HS-27A (cell line): Measurements from ENCODE around the gene TRPM3.

Experiments used
- DNase-seq: peaks from one replicate; pipeline ENCODE4 v3.0.0-alpha.2; 2012; ENCODE audit warnings: low read depth, missing footprints

The TRPM3 gene

DNA sequence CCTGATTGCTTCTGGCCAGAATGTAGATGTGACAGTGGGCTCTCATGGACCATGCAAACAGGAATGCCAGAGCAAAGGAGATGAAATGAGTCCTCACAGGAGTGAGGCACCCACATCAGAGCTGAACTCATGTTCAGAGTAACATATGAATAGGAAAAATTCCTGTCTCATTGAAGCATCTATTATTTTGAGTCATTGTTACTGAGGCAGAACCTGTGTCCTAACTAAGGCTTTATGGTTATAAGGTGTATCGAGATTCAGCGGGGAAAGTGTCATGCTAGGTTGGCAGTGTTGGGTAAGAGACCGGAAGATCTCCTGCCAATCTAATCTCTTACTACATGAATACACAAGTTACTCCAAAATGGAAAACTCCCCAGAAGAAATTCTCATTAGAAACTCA is 304.1 kb downstream of the TRPM3 start:
- no peak for DNase-seq

DNA sequence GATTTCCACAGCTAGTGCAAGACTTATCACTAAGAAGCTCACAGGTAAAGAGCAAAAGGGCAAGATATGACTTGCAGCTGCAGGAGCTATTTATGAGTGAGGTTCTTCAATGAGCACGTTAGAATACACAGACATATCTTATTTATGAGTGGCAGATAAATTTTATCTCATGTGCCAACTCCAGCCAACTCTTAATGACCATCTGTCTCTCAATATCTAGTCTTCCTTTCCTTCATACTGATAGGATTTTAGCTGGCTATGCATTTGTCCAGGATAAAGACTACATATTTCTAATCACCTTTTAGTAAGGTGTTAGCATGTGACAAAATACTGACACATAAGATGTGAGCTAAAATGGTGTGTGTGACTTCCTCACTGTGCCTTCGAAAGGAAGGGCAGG is 304.5 kb downstream of the TRPM3 start:
- no peak for DNase-seq

DNA sequence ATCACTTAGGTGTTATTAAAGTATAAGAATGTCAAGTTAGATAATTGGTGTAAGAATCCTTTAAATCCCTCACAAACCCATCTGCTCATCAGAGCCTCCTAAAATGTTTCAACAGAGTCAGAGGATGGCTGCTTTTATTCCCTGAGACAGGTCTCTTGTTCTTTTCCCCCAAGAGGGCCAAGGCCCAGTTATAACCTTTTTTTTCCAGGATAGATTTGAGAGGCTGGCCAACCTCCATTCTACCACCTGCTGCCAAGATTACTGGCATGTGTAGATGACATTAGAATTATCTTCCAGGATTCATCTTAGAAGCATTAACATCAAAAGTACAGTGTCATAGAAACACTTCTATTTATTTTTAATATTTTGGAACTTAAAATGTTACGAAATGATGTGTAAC is 305.1 kb downstream of the TRPM3 start:
- no peak for DNase-seq

DNA sequence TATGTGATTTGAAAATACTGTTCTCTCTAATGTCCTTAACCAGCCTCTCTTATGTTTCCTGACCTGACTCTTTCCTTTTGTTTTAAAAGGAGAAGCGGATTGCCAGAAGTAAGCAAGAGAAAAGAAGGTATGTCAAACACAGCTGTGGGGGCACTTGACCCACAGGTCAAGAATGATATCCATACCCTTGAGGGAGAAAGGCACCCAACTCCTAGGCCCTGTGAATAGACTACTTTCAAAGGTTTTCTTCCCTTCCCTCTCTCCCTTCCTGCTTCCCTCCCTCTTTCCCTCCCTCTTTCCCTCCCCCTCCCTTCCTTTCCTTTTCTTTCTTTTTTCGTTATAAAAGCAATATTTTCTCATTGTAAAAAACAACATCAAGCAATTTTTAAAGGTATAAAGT is 306.8 kb downstream of the TRPM3 start:
- DNase-seq, result no peak

DNA sequence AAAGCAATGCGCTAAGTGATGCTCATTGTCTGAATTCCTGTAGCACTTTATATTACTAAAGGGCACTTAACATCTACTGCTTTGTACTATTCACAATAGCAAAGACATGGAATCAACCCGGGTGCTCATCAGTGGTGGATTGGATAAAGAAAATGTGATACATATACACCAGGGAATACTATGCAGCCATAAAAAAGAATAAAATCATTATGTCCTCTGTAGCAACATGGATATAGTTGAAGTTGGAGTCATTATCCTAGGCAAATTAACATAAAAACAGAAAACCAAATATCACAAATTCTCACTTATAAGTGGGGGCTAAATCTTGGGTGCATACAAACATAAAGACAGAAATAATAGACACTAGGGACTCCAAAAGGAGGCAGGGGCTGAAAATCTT is 308.3 kb downstream of the TRPM3 start:
- no peak for DNase-seq

DNA sequence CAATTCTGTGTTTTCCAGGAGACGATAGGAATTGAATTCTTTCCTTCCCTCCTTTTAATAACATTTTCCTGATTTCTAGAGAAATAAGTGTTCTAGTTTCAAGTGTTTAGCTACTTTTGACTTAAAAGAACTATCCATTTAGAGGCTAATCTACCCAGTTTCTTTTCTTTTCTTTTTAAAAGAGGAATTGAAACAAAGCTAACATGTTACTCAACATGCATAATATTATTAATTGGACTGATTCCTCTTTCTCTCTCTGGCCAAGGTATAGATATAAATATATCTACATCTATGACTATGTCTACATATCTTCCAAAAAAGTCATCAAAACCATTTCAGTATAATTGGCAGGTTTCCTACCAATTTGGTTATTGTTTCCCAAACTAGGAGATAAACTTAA is 309.8 kb downstream of the TRPM3 start:
- DNase-seq, result no peak

DNA sequence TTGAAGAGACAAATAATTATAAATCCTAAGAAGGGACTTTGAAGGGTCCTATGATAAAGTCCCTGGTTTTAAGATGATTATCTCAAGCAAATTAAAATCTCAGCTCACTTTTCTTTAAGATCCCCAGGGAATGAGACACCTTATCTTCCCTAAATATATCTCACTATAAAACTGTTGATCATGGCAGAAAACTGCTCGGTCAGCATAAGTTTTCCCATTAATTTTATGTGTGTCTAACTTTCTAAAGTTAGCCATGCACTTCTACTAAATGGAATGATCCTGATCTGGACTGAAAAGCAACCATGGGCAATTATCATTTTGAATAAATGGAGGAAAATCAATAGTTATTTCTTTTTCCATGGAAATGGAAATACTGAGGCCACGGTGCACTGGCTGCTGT is 314.5 kb downstream of the TRPM3 start:
- DNase-seq, result no peak

DNA sequence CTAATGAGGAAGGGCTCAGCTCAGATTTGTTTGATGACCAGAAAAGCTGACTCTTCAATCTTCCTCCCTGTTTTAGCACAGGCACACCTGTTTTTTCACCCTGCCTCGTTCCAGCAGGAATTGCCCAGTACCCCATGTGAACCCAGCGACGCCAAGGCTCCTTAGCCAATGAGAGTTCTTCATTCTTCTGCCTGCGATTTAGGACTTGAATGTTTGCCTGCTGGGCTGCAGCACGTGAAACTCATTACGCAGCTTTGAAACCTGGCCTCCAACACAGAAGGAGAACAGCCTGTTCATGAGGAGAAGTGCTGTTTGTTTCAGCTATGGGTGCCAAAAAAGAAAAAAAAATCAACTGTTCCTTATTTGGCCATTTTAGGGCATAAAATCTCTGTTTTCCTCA is 315.5 kb downstream of the TRPM3 start:
- DNase-seq, result no peak

DNA sequence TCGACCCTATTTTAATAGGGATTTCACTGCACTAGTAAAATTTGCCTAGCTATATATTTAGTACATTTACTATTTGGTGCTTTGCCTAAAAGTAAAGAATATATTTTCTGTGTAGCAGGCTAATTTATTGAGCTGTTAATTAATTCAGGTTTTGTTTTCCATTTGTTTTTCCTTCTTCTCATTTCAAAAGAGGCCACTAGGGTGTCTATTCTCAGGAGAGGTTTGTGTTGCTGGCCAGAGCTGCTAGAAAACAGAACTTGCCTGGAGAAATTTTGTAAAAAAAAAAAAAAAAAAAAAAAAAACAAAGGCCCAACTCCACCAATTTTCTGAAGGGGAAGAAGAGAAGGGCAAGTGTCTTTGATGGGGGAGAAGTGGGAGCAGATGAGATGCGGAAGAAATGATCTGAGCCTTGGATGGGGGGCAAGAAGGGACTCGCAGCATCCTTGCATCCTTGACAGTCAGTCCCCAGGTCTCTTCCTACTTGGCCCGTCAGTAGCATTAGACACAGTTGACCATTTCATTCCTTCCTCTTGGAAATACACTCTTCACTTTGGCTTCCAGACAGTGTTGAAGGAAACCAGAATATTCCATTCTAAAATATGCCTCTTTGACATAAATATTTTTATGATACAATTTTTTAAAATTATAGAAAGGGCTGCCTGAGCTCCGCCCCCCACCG is 318.5 kb downstream of the TRPM3 start:
- DNase-seq, result no peak

DNA sequence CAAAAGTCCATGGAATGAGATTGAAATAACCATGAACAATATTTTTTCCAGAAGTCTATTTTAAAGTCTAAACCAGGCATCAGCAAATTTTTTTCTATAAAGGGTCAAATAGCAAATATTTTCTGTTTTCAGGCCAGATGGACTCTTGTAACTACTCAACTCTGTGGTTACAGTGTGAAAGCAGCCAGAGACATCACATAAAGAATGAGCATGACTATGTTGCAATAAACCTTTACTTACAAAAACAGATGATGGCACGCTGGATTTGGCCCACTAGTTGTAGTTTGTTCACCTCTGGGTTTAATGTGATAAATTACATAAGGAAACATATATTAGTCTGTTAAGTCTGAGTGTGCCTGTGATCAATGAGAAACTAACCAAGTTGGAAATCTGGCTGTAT is 319.2 kb downstream of the TRPM3 start:
- DNase-seq, result no peak

DNA sequence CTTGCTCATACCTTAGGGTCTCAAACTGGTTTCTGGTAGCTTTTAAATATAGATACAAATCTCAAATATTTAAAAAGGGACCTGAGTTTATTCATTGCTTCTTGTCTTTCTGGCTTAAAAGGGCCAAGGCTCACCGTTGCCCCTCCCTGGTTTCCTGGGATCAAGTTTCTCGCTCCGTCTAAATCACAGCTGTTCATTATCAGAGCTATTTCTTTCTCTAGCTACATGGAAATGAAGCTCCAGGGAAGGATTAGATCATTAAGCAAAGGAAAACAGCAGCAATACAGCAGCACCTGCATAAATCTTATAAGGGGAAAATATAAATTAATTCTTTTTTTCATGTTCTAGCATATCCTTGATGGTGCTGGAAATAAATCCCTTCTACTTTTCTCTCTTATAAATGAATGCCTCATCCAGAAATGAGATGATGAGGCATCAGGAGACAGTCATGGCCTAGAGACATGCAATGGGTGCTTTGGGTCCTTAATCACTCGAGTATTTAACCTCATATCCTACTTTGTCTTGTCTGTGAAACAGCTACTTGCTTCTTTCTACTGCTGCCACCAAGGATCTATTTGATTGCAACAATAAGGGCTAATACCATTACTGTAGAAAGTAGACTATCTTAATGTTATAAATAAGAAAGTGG is 320.1 kb downstream of the TRPM3 start:
- DNase-seq, result no peak

DNA sequence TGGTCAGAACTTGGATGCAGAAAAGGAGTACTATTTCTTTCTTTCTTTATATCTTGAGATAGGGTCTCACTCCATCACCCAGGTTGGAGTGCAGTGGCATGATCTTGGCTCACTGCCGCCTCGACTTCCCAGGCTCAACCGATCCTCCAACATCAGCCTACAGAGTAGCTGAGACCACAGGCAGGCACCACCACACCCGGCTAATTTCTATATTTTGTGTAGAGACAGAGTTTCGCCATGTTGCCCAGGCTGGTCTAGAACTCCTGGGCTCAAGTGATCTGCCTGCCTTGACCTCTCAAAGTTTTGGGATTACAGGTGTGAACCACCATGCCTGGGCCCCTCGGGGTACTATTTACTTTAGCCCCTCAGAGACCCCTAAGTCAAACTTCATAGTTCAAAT is 323.4 kb downstream of the TRPM3 start:
- DNase-seq, result no peak

DNA sequence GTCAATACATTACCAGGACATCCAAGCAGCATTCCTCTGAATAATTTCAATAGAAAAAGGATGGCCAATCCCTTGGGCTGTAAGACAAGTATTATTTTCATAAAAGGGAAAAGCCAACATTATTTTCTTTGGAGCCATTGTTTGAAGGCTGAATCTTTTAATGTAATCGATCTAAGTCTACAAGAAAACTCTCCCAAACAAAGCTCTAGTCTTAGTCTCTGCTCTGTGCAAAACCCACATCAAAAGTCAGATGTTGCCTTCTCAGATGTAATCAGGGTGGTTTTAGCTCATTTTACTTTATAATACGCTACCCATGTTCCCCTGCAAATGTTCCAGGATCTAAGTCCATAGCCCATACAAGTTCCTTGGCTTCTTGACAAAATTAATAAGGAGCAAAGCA is 325.6 kb downstream of the TRPM3 start:
- no peak for DNase-seq

DNA sequence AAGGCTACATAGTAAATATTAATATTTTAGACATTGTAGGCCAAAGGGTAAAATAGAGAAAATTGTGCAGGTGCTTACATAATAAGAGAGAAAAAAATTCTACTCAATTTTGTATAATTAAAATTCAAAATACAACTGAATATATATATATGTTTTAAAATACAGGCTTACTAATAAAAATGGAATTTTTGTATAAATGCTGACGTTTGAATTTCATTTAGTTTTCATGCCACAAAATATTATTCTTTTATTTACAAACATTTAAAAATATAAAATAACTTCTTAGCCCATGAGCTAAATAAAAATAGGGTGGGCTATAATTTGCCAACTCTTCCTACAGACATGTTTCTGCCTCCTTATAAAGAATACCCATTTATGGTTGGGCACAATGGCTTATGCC is 328.6 kb downstream of the TRPM3 start:
- no peak for DNase-seq

DNA sequence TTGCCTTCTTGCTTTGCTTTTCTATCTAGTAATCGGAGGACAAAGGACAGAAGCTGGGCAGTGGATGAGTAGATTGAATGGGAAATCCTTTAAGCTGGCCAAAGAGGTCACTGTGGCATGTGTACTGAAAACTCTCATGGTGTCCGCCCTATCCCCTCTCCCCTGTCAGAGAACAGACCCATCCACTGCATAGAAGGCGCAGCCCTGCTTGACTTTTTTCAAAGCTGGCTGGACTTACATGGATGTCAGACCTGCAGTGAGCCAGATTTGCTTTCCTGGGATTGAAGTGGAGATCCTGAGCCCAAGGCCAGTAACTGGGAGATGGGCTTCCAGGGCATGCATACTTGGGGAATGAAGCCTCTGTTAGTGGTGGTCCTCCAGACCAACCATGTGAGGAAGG is 329.5 kb downstream of the TRPM3 start:
- DNase-seq, result no peak

DNA sequence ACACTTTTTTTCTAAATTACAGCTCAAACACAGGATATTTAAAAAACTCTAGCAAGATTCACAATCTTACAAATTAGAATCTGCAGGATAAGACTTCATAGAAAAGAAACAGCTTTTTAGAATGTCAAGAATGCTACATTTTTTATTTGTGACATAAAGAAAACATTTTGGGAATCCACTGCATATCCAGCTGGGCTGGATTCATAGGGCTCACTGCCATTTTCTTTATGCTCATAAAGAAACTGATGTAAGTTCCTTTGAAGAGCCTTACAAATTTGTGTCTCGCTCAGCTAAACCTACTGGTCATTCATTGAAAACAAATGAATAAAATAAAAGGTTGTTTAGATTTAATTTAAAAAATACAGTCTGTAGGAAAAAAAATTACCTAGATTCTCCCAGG is 332.3 kb downstream of the TRPM3 start:
- DNase-seq, result no peak

DNA sequence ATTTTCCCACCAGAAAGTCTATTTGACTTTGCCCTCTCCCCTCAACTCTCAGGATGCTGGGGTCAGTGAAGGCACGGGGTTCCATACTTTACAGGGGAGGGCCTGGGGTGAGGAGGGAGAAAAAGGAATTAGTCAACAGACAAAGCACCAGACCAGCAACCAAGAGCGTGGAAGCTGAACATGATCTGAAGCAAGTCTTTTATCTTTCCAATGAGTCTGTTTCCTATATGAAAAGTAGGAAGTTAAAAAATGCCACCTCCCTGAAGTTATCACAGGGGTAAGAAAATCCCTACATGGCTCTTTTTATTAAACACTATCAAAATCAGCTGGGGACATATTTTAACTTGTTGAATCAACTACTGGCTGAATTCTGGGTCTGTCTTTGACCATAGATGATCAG is 337.0 kb downstream of the TRPM3 start:
- no peak for DNase-seq

DNA sequence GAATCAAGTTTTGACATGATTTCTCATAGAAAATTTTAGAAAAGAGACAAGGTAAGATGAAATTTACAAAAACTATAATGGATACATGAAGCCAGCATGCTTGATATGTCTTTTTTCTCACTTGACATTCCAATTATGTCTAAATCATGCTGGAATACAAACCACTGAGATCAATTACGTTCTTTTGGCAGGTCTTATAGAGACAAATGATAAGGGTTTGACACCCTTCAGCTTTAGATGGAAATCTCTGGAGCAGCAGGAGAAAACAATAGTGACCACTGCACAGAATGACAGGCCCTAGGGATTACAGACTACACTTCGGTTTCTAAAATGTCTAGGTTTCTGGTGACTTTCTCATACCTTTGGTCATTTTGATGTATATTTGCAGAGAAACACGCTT is 342.9 kb downstream of the TRPM3 start:
- DNase-seq, result no peak

DNA sequence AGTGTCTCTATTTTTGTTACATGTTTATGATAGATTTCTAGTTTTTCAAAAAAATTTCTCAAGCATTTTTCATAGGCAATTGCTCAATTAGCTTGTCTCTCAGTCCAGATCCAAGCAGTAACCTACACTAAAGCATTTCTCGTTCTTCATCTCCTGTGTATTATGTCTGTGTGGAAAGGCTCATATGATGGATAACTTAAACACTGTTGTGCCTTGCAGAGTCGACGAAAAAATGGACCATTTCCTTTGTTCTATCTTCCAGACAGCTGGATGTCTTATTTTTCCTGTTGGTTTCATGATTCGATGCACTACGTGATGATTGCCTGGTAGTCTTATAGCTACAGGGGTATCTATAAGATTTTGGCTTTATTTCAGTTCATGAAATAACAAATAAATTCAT is 347.8 kb downstream of the TRPM3 start:
- DNase-seq, result no peak

DNA sequence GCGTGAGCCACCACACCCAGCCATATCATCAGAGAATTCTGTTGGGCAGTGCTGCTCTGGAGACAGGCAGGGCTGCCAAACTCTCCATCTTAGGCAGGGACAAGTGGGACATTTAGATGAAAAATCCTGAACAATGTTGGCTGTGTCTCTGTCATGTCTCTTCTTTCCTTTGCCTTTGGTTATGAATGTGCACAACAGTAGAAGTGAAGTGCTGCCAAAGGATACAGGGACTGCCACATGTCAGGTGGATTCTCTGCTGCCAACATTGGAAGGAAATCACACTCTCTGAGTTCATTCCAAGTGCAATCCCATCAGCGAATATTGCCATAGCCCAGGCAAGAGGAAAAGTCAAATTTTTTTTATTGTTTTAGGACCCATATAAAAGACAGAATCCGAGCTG is 348.8 kb downstream of the TRPM3 start:
- no peak for DNase-seq

DNA sequence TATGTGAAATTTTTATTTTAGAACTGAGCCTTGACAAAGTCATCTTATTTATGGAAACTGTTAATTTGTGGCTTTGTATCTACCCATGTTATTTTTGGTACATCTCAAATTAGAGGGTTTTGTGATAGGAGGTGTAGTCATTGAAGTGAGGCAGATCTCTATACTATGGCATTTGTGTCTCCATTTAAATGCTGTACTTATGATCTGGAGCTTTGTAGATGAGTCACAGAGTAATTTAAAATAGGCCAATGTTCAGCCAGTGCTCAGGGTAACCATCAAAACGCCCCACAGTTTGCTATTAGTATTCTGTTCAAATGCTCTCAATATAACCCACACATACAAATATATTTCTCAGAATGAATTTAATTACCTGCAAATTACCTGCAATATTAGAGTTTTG is 355.5 kb downstream of the TRPM3 start:
- no peak for DNase-seq

DNA sequence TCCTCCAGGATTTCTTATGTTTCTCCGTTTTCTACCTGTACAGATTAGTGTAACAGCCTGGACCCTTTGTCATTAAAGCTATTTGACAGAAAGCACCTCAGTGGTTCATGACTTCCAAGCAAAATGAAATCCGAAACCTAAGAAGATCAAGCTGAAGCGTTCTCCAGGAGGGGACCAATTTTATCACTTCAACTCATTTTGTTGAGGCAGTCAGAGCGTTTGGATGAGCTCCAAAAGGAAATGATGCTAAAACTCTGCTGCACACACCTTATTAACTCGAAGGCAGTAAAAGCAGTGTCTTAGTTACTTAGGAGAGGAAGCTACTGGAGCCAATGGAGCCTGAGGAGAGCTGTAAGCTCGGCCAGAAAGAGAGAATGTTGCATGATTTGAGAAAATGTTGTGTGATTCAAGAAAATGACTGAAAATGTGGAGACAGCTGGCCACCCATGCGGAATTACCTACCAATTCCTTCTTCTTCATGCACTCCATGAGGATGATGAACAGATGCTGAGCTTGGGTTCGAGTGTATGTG is 360.2 kb downstream of the TRPM3 start:
- no peak for DNase-seq

DNA sequence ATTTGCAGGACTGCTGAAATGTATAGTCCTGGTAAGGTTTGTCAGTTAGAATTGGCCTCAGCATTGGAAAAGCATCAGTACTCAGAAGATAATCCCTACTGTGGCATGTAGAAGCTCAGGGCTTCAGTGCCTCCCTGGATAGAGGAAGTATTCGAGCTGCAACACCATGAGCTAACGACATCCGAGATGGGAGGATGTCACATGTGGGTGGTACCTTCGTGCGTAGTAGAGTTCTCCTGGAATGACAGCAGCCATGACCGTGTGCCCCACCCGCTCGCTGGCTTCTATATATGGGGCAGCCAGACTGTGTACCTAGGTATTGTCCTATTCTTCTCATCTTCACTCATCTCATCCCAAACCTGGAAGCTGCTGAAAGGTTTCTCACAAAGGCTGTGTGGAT is 361.2 kb downstream of the TRPM3 start:
- no peak for DNase-seq

DNA sequence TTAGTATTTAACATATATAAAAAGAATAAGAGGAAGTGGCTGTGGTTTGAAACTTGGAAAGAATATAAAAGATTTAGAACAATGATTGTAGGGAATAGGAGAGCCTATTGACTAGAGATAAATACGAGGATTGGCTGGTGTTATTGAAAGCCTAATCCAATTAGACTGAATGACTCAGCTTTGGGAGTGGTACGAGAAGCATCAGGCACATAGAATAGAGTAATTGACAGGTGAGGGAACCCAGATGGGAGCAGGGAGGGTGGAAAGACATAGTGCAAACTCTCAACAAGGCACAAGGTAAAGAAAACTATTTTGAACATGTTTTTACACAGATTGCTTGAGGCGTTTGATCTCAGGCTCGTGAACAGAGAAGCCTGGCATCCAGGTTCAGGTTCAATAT is 368.1 kb downstream of the TRPM3 start:
- no peak for DNase-seq
